HG03460 (cell line): ENCODE measurements around the gene MDGA2.

Experiments
- ATAC-seq: cut with Tn5 transposase; IDR thresholded peaks from one replicate; pipeline ENCODE4 v1.9.1; 2021; ENCODE audit not compliant: unreplicated experiment

The MDGA2 gene

DNA sequence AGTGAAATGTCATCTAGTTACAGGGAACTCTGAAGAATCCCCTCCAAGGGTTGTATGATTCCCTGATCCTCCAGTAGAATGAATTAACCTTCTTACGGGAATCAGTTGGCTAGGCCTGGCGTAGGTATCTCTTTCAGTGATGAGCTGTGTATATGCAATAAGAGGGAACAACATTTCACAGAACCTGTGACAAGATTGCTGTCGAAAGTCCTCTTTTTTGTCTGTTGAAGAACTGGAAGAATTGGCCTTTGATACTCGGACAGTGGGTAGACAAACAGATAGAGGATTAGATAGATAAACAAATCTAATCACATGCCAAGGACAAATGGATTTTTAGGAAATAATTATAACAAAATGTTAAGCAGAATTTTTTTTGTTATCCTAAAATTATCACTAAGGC is 184.6 kb downstream of the MDGA2 start:
- no peak for ATAC-seq

DNA sequence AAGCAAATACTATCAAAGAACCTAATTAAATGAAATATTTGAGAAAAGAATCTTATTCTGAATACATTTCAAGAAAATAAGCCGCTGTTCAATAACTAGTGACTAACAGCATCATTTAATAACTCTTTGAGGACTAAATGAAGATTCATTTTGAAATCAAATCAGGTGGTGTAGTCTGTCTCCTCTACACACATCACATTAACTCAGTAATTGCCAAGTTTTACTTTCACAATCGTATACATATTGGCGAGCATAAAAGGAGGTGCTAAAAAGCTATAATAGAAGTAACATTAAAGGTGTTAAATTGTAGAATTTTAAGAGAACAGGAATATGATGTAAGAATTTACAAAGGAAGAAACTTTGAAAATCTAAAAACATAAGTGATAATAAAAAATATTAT is 185.1 kb downstream of the MDGA2 start:
- ATAC-seq = no peak

DNA sequence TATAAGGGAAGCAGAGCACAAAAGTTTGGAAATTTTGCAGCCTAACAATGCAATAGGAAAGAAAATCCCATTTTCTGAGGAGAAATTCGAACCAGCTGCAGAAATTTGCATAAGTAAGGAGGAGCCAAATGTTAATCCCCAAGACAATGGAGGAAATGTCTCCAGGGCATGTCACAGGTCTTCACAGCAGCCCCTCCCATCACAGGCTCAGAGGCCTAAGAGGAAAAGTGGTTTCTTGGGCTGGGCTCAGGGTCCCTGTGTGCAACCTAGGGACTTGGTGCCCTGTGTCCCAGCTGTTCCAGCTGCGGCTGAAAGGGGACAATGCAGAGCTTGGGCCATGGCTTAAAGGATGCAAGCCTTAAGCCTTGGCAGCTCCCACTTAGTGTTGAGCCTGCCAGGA is 190.0 kb downstream of the MDGA2 start:
- ATAC-seq = no peak

DNA sequence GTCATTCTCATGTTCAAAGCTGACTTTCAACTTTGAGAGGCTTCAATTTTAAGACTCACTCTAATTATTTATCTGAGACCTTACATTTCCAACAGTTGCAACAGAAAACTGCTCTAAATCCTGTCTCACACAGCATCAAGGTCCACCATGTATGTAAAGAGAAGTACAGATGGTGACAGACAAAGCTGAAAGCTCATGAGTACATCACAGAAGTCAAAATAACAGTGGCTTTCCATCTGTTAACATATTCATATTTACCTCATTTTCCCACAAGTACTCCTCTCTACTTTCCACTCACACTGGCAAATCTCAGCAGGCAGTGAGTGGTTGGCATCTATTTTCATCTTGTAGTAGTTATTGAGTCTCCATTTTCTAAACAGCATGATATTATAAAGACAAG is 192.0 kb downstream of the MDGA2 start:
- no peak for ATAC-seq

DNA sequence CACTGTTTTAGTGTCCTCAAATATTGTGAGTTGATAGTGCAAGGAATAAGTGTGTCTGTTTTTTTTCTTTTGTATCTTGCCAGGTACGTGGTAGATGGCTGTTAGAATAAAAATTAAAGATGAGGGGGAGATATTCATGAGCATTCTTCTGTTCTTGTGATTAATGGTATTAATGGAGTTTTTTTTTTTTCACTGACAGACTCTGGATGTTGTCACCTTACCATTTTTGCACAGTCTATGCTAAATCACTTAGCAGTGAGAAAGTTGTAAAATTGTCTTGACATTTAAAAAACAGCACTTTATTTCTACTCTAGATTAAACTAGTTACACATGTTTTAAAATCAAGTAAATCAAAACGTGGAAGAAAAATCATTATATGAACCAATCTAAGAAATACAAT is 204.3 kb downstream of the MDGA2 start:
- no peak for ATAC-seq

DNA sequence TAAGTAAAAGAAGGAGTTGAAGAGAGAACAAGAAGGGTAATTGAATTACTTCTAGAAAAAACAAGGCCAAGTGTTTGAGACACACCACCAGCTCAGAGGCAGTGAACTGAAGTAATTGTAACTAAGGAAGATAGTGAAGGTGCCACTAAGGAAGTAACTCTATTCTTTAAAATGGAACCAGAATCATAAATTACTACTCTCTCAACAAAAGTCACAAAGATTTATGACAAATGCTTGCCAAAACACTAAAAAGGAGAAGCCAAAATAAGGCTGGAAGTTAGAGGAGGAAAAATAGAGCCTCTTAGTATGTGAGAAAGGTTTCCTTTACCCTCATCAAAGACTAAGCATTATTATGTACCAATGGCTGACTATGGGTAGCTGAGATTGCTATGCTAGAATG is 208.5 kb downstream of the MDGA2 start:
- no peak for ATAC-seq

DNA sequence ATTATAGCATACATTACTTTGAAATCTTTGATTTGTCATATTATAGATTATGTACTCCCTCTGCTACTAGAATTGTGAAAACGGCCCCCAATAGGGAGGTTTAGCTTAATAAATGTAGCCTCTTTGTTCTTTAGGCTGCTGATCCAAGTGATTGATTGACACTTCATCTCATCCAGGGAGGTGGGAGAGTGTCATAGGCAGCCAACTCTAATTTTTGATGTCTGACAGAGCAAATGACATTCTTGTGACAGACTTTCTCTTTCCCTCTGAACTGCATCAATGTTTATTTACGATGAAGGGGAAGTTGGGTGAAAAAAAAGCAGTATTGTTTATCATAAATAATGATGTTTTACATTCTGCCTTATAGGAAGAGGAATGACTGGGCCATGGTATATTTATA is 221.4 kb downstream of the MDGA2 start:
- no peak for ATAC-seq

DNA sequence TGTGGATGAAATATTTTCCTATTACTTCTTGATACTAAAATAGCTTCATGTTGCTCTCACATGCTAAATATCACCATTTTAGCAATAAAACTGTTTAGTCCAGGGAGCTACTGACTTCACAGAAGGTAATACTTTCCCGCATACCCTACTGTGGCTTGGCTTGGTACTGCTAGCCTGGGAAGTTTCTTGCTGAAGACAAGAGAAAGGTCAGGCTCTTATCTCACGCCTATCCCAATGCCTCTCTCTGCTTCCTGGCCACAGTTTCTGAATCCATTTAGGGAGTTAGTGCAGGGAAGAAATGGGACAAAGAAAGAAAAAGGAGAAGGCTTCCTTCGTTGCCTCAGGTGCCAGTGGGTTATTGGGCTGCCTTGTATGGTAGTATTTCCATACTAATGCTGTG is 228.3 kb downstream of the MDGA2 start:
- no peak for ATAC-seq

DNA sequence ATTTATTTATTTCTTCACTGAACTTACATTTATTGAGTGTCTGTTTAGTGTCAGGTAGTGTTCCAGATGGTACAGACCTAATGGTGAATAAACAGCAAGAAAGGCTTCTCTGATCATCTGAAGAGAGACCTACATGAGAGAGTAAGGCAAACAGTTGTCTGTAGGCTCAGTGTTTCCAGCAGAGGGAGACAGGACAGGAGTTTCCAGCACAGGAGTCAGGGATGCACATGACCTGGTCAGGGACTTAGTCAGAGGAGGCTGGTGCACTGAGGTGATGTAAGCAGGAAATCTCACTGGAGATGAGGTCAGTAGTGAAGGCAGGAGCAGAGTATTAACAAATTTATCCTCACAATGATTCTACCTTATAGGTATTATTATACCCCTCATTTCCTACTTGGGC is 233.2 kb downstream of the MDGA2 start:
- ATAC-seq = no peak

DNA sequence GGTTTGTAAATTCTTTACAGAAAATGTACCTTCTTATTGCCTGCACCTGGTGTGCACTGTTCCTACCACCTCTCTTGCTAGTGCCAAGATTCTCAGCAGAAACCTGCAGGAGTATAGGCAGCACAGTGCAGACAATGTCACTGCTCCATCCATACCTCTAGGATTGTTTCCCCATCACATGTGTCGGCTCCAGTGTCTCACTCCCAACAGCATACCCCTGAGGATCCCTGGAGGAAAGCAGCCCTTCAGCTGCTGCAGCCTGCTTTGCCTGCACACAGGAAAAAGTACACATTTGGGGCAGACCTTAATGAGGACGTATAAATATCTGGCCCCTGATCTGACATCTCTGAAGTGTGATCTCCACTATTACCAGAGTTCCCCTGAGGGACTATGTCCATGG is 235.5 kb downstream of the MDGA2 start:
- ATAC-seq = no peak

DNA sequence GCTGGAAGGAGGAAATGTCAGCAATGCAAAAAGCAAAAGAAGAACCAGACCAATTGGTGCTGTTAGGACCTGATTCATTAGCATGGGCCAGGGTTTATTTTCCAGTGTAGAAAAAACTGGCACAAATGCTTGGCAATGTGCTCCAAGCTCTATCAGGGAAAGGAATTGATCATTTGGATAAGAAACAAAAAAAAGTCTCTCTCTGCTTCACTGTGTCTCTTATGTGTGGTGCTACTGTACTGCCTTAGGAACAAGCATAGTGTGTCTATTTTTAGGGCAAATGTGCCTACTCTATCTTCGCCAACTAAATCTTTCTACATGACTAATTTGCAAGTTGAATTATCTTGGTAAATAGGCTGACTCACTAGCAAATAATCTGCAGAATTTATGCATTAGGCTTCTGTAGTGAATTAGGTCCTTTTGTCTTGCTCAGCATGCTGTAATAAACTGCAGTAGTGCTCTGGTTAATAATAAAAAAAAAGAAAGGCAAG is 236.7 kb downstream of the MDGA2 start:
- no peak for ATAC-seq

DNA sequence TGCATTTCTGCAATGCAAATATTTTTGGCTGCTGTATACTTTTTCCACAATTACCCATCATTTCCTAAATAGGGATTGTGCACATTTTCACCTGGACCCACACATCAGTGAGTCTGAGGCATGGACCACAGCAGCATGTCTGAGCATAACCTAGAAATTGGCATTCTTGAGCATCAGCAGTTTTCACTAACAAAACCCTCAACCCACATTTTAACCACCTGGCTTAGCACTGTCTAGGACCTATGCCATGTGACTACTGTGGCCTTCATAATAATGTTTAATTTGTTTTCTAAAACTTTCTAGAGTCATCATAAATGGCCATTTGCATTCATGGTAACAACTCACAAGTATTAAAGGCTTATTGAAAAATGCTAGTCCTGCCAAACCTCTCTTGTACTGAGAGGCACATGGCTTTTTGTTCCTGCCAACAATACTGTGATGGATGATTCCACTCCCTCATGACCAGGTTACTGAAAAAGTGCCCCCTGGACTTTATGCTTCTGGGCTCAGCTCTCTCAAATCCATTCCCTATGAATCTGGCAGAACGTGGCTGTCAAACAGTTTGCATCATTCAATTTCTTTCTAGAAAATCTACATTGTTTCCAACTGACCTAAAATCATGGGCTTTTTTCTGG is 240.0 kb downstream of the MDGA2 start:
- no peak for ATAC-seq

DNA sequence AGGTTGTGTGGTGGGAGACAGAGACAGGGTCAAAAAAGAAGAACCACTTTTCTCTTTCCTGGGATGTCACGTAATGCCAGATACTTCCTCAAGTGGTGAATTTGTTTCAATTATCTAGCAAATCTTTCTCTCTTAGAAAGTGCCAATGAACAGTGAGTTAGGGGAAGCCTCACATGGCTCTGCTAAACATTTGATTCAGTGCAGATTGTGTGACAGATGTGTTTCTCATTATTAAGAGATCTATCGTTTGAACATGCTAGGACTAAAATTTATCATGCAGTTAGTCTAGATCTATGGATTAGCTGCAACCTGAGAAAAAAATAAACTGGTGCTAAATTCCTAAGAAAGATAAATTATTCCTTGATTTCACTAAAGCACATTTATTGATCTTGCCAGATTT is 247.8 kb downstream of the MDGA2 start:
- ATAC-seq = no peak

DNA sequence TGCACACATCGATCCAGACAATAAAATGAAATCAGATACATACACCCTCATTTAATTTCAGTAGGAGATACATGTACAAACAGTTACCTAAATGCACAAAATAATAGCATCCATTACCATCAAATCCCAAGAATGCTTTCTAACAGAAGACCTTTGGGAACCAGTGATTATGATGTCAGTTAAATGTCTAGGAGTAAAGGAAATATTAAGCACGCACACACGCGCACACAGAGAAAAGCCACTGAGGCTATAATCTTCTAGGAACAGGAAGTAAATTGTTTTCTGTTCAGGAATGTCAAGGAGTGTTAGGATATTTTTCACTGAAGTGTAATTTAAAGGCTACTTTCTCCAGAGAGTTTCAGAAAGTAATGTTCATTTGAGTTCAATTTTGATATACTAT is 250.1 kb downstream of the MDGA2 start:
- no peak for ATAC-seq

DNA sequence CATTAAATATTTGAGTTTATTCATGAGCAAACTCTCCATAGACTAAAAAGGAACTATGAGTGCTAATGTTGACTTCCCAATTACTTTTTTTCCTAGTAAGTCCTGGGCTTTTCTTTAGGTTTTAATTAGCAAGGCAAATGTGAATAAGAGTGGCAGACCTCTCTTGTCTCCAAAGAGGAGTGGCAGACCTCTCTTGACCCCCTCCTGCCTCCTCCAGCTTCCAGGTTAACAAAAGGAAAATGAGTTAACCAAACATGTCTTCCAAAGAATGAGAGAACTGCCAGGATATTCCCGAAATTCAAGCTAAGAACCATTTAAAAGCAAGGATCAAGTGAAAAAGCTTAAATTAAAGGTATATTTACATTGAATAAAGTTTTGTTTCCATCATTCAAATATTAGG is 253.2 kb downstream of the MDGA2 start:
- ATAC-seq = no peak

DNA sequence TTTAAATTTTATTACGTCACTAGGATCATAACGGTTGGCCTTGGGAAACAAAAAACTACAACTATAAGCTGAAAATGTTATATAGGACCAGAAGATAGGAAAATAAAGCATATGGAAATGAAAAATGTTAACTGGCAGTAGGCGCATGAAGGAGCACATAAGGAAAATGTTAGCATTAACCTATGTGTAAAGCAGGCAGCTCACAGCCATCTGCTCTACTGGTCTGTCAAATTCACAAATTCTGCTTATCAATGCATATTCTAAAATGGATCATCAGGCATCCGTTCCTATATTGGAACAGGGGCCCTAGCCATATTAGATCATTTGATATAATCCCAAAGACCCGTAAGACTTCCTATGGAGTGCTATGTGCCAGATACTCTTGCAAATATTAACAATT is 263.9 kb downstream of the MDGA2 start:
- no peak for ATAC-seq

DNA sequence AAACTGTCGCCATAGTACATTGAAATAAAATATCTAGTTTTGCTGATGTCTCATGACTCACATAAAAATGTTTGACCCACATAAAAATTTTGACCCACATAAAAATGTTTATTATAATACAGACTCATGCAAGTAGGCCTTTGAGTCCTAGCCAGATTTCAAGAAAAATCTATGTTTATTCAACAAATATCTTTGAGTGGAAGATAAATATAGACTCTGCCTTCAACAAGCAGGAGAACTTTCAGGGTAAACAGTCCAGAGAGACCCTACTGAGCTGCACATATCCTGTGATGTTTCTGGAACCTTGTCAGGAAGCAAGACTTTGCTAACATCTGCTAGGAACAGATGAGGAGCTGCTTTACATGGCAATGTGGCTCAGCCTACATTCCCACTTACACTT is 283.1 kb downstream of the MDGA2 start:
- ATAC-seq = no peak

DNA sequence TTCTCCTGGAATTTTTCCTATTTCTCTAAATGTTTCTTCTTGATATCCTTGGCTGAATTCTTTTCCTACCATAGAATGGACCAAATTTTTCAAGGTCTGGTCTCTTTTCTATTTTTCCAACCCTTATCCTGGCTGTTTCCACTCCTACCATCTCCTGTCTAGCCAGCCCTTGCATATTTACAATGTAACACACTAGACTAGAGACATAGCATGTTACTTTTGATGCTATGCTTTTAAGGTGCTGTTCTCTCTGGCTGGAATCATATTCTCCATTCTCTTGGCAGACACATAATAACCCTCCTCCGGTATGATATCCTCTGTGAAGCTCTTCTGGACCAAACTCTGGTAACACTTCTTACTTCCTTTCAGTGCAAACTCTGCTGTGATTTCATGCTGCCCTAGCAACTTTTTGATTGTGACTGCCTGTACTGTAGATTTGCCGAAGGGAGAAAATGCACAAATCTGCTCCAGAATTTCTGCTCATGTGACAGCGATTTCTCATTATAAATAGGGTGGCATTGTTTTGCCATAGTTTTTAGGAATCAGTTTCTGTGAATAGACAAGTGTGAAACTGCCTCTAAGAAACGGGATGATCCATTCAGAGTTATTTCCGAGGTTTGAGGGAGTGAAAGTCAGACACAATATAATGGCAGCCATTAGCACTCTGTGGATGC is 284.4 kb downstream of the MDGA2 start:
- ATAC-seq = no peak

DNA sequence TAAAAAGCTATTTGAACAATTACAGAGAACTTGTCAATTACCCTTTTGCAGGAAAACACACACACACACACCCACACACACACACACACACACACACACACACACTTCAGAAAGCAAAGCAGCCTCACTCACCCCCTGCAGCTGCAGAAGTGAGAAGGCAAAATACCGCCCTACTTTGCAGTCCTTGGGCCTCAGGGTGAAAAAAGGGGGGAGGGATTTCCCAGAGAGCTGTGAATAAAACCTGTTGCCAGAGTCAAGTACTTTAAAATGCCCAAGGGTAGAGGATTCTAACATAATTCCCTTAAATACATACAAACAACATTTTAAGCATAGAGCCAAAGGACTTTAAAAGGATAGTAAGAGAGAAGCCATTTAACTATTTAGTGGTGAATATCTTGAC is 285.9 kb downstream of the MDGA2 start:
- ATAC-seq = no peak

DNA sequence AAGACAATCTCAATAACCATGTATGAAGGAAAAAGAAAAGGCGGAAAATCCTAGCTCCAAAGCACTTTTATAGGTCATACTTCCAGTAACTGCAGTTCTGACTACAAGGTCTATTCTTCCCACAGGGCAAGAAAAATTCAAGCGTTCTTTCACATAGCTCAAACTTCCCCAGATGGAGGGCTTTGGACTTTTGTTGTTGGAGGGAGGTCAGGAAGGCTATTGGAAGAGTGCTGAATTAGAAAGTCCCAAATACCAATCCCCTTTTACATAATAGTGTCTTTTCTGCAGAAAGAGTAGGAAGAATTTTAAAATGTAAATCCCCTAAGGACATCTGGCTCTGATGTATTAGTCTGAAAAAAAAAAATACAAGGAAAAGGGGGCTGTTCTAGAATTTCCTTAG is 309.4 kb downstream of the MDGA2 start:
- ATAC-seq = no peak

DNA sequence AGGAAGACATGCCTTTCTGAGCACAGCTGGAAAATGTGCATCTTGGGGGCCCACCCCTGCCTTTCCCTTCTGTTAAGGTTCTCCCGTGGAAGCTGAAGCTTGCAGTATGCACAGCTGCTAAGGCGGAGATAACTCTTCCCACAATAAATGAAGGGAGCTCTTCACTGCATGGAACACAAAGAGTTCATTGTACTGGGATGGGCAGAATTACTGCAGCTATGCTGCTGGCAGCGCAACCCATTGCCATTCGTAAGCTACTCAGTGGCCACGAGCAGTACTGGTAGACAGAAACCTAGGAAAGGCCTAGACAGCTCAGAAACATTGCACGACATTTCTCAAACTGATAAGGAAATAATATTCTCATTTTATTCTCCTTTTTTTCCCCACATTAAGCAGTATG is 310.2 kb downstream of the MDGA2 start:
- ATAC-seq = no peak

DNA sequence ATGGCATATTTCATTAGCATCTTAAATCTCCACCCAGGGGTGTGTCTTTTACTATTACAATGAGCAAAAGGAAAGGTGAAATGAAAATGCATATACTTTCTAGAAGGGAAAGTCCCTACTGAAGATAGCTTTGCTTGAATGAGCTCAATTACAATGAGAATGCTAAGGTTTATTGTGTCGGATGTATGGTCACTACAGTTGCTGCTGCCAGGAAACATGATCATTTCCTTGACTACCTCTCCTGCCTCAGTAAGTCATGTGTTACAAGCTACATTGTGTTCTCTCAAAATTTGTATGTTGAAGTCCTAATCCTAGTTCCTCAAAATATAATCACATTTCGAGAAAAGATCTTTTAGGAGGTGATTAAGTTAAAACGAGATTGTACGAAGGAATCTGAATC is 322.2 kb downstream of the MDGA2 start:
- no peak for ATAC-seq

DNA sequence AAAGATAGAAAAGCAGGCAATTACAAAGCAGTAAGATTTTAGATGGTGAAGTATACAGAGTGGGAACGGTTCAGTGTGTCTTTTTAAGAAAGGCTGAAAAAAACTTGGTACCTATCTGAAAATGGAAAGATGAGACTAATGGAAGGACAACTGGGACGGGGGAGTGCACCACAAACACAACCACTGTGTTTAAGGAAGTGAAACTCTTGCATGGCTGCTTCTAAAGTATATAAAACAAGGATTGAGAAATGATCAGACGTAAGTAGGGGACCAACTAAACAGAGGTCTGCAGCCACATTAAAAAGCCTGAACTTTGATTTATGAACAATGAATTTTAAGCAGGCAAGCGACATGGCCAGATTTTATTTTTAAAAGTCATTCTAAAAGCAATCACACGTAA is 328.6 kb downstream of the MDGA2 start:
- no peak for ATAC-seq
